NB4 (cell line): ENCODE measurements around the gene MRPL54.

ENCODE experiments used
- CTCF ChIP-seq: IDR thresholded peaks from one replicate; pipeline ENCODE4 v1.5.1; 2012; ENCODE audit warnings: low read depth, low read length
- MYC ChIP-seq: IDR thresholded peaks from 2 replicates; pipeline ENCODE4 v1.6.1; 2011; ENCODE audit warnings: low read depth, low read length
- POLR2A ChIP-seq: IDR thresholded peaks from 2 replicates; pipeline ENCODE4 v1.6.1; 2011; ENCODE audit warnings: mild to moderate bottlenecking; ENCODE audit not compliant: insufficient read length; ENCODE audit errors: extremely low read depth
- TF ChIP-seq, protein P1 (sequence below): IDR thresholded peaks from 2 replicates; pipeline ENCODE4 v1.6.1; 2011; ENCODE audit warnings: low read depth, low read length

GRCh38 chr19:3769494-3769893, 7.0 kb downstream of the MRPL54 start:
- TF ChIP-seq CTCF (no peak), POLR2A (no peak), MYC (no peak)
- TF ChIP-seq, protein P1, sequence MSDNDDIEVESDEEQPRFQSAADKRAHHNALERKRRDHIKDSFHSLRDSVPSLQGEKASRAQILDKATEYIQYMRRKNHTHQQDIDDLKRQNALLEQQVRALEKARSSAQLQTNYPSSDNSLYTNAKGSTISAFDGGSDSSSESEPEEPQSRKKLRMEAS = no peak
